A673 (cell line): Measurements from ENCODE around the gene TIFAB. TPM values are rescaled to one million over a fixed set of nuclear protein-coding genes. Genes with fewer than 3 reads are reported as not detected.

Source experiments
- BruUV-seq: library from RNA; stranded (reverse); fragments of 400-500 nt; replicated peaks from 2 replicates; lab custom pipeline; 2021; lab: Mats Ljungman, UMichigan
- CTCF ChIA-PET: fragments of 300-600 bp; sonication (Branson Sonifier 250); formaldehyde crosslinking; loops from one replicate; lab custom pipeline; 2022; ENCODE audit warnings: antibody characterized with exemption; lab: Charles Lee
- POLR2A ChIA-PET: fragments of 300-600 bp; sonication (Branson Sonifier 250); formaldehyde crosslinking; loops from one replicate; lab custom pipeline; 2022; ENCODE audit warnings: antibody characterized with exemption; ENCODE audit not compliant: low non-redundant PET; lab: Charles Lee
- DNase-seq: peaks from one replicate; pipeline ENCODE4 v3.0.0-alpha.2; 2015; ENCODE audit warnings: low spot score
- H3K27ac ChIP-seq: fragments of 200-600 bp; sonication (generic); 2 replicates; pipeline ENCODE4 v1.5.1; 2016; ENCODE audit warnings: mixed run types, low read depth, mild to moderate bottlenecking, mixed read lengths, antibody characterized with exemption, low read length; ENCODE audit not compliant: poor library complexity, severe bottlenecking
- H3K27me3 ChIP-seq: fragments of 200-600 bp; sonication (generic); replicated peaks from 2 replicates; pipeline ENCODE4 v1.6.1; 2017; ENCODE audit warnings: mixed run types, low read depth, mild to moderate bottlenecking, mixed read lengths, antibody characterized with exemption, low read length; ENCODE audit not compliant: insufficient read depth, poor library complexity
- H3K36me3 ChIP-seq: fragments of 200-600 bp; sonication (generic); 2 replicates; pipeline ENCODE4 v1.6.1; 2016; ENCODE audit warnings: mixed run types, mild to moderate bottlenecking, mixed read lengths, antibody characterized with exemption, low read length; ENCODE audit not compliant: insufficient read depth, poor library complexity, severe bottlenecking
- H3K4me1 ChIP-seq: fragments of 200-600 bp; sonication (generic); 2 replicates; pipeline ENCODE4 v1.6.1; 2017; ENCODE audit warnings: mixed run types, mild to moderate bottlenecking, mixed read lengths, antibody characterized with exemption, low read length; ENCODE audit not compliant: insufficient read depth, poor library complexity, severe bottlenecking
- H3K4me3 ChIP-seq: fragments of 200-600 bp; sonication (generic); 2 replicates; pipeline ENCODE4 v1.5.1; 2016; ENCODE audit warnings: low read depth, mixed run types, mild to moderate bottlenecking, mixed read lengths, low read length; ENCODE audit not compliant: poor library complexity, severe bottlenecking
- H3K9me3 ChIP-seq: fragments of 200-600 bp; sonication (generic); 2 replicates; pipeline ENCODE4 v1.6.1; 2016; ENCODE audit warnings: mixed run types, low read depth, mild to moderate bottlenecking, mixed read lengths, antibody characterized with exemption, low read length; ENCODE audit not compliant: poor library complexity, severe bottlenecking
- EZH2 ChIP-seq: fragments of 200-600 bp; sonication (generic); IDR thresholded peaks from 2 replicates; pipeline ENCODE4 v1.6.1; 2017; ENCODE audit warnings: borderline replicate concordance, low read depth, mild to moderate bottlenecking, mixed read lengths, antibody characterized with exemption, low read length; ENCODE audit not compliant: poor library complexity, severe bottlenecking
- intact Hi-C: fragments of 100-400 bp; cut with micrococcal nuclease; formaldehyde crosslinking; loops from one replicate; pipeline ENCODE4 v1.10.0; 2022; ENCODE audit not compliant: unreplicated experiment
- total RNA-seq: library from RNA; stranded (reverse); gene quantifications from 2 replicates; pipeline ENCODE4 v1.2.3, GENCODE V29; 2021
- TF ChIP-seq, protein P1 (sequence below): fragments of 300-800, 200-600 bp; sonication (generic); conservative IDR thresholded peaks from 2 replicates; pipeline ENCODE4 v1.5.1; 2017; ENCODE audit warnings: low read depth, mild to moderate bottlenecking, antibody characterized with exemption, low read length, moderate library complexity, mixed read lengths

The TIFAB gene
- total RNA-seq, 1 experiment from 2014 or later: not detected

DNA sequence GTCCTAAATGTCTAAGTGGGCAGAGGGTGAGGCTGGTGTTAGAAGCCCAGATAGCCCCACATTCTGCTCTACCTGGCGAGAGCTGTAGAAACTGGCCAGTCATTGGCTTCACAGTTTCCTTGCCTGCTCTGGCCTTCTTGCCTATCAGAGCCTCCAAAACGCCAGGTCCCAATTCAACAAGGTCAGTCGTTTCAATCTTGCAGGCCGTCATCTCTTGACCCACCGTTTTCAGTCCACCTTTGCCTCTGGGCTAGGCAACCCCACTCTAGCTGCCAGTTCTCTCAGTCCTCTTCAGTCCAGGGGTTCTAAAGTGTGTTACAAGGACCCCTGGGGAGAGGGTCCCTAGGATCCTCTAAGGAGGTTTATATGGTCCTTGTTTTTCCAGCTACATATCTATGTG lies 20.0 kb upstream of the TIFAB start:
- POLR2A ChIA-PET: no interaction called here
- CTCF ChIA-PET: no interaction called here
- BruUV-seq: no TSS peak
- H3K4me3 ChIP-seq: no peak overlapping the region
- peaks cover 55% of the 10 kb centered on the region for H3K27me3 ChIP-seq
- H3K4me1 ChIP-seq: no peaks in the 10 kb centered on the region
- H3K27ac ChIP-seq: no peak overlapping the region
- intact Hi-C loops: no loop called here
- H3K9me3 ChIP-seq: no peaks in the 10 kb centered on the region
- no peaks in the 10 kb centered on the region for H3K36me3 ChIP-seq
- no peak for DNase-seq
- TF ChIP-seq, protein P1, sequence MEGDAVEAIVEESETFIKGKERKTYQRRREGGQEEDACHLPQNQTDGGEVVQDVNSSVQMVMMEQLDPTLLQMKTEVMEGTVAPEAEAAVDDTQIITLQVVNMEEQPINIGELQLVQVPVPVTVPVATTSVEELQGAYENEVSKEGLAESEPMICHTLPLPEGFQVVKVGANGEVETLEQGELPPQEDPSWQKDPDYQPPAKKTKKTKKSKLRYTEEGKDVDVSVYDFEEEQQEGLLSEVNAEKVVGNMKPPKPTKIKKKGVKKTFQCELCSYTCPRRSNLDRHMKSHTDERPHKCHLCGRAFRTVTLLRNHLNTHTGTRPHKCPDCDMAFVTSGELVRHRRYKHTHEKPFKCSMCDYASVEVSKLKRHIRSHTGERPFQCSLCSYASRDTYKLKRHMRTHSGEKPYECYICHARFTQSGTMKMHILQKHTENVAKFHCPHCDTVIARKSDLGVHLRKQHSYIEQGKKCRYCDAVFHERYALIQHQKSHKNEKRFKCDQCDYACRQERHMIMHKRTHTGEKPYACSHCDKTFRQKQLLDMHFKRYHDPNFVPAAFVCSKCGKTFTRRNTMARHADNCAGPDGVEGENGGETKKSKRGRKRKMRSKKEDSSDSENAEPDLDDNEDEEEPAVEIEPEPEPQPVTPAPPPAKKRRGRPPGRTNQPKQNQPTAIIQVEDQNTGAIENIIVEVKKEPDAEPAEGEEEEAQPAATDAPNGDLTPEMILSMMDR: no peak
- TF ChIP-seq EZH2: no peak

DNA sequence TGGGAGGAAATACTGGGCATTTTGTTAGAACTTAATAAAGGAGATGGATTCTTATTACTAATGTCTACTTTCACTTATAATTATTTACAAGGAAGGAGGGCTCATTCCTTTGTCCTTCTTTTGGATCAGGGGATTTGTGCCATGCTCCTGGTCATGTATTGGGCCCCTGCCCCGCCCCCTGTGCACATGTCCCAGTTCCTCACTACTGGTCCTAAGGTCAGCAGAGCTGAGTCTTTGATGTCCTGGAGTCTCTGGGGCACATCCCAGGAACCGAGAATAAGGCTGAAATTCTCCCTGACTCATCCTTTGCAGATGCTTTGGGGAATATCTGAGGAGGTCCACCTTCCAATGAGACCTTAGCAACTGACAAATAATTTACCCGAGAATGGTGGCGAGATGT lies 19.6 kb upstream of the TIFAB start:
- POLR2A ChIA-PET: no interaction called here
- no TSS peak for BruUV-seq

DNA sequence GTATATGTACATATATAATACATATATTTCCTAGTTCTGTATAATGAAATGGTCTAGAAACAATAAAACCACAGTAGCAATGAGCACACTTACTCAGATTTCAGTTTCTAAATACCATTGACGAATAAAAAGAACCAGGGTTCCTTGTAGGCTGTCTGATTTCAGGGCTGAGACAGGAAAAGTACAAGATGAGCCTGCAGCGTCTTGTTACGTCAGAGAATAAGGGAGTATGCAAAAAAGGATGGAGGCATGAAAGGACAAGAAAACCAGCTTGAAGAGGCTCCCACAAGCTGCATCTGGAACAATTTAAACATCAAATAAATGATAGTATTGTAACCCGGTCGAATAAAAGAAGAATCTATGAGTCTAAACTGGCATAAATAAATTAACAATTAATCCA lies 17.8 kb upstream of the TIFAB start:
- no peak overlapping the region for H3K4me3 ChIP-seq
- no peaks in the 10 kb centered on the region for H3K36me3 ChIP-seq
- peaks cover 58% of the 10 kb centered on the region for H3K27me3 ChIP-seq
- POLR2A ChIA-PET: no interaction called here
- intact Hi-C loops: no loop called here
- CTCF ChIA-PET: no interaction called here
- no peak for DNase-seq
- H3K27ac ChIP-seq: no peak overlapping the region
- no TSS peak for BruUV-seq
- TF ChIP-seq, protein P1: no peak
- TF ChIP-seq EZH2: no peak
- H3K9me3 ChIP-seq: no peaks in the 10 kb centered on the region
- H3K4me1 ChIP-seq: no peaks in the 10 kb centered on the region

More for the DNA sequence above, 19.6 kb upstream of the TIFAB start:
- intact Hi-C loops: no loop called here
- Histone ChIP-seq H3K27ac (no peak overlapping the region), H3K4me1 (no peaks in the 10 kb centered on the region), H3K9me3 (no peaks in the 10 kb centered on the region), H3K27me3 (peaks cover 55% of the 10 kb centered on the region), H3K4me3 (no peak overlapping the region), H3K36me3 (no peaks in the 10 kb centered on the region)
- CTCF ChIA-PET: no interaction called here
- no peak for DNase-seq
- TF ChIP-seq, protein P1: no peak
- no peak for TF ChIP-seq EZH2
